Panc1 (cell line): Measurements from ENCODE around the gene TAB2.

Experiments used
- CTCF ChIP-seq: fragments of 450-650 bp; IDR thresholded peaks from 2 replicates; pipeline ENCODE4 v1.5.1; 2017; ENCODE audit warnings: mild to moderate bottlenecking
- POLR2AphosphoS5 ChIP-seq: IDR thresholded peaks from 2 replicates; pipeline ENCODE4 v1.6.1; 2012; ENCODE audit warnings: mild to moderate bottlenecking, low read depth, low read length, moderate library complexity

DNA sequence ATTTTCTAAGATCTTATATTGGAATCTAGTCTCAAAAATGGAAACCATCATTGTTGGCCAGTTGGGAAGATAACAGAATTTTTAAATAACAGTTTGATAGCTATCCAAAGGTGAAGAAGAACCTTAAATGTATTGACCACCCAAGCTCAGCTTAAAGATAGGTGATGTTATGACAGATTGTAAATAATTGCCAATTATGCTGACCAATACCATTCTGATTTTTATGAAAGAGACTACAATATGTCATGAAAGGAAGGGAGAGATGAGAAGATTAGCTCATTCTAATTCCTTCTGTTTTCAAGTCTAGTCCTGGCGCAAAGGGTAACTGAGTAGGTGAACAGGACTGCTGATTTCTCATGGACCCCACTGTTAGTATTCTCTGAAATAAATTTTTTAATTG, 5.7 kb upstream of the TAB2 start:
- TF ChIP-seq CTCF (no peak), POLR2AphosphoS5 (no peak)
